H1 (cell line): ENCODE measurements around the gene BTBD18.

Experiments
- CHD2 ChIP-seq: IDR thresholded peaks from 2 replicates; pipeline ENCODE4 v1.6.1; 2012; ENCODE audit warnings: low read length, improper control_type of control experiment
- EP300 ChIP-seq, 2 experiments: IDR thresholded peaks; 1 replicate in 1 of 2; 2 replicates in 1 of 2; pipeline ENCODE4 v1.6.1; 2011 to 2012; ENCODE audit warnings: low read depth in 2 of 2, low read length in 2 of 2, mild to moderate bottlenecking in 2 of 2, borderline replicate concordance in 1 of 2, inconsistent platforms in 1 of 2, moderate library complexity in 1 of 2
- EZH2 ChIP-seq: fragments of 200-600 bp; sonication (generic); IDR thresholded peaks from 2 replicates; pipeline ENCODE4 v1.7.1; 2012; ENCODE audit warnings: low read depth, mild to moderate bottlenecking, moderate library complexity, low read length, inconsistent platforms; ENCODE audit not compliant: severe bottlenecking
- JUND ChIP-seq: IDR thresholded peaks from 2 replicates; pipeline ENCODE4 v1.6.1; 2011; ENCODE audit warnings: mild to moderate bottlenecking, improper control_type of control experiment, low read length
- POLR2A ChIP-seq, 2 experiments: IDR thresholded peaks; 1 replicate in 1 of 2; 2 replicates in 1 of 2; pipeline ENCODE4 v1.6.1; 2011; ENCODE audit warnings: low read depth in 2 of 2, low read length in 2 of 2, mild to moderate bottlenecking in 2 of 2; ENCODE audit errors: control extremely low read depth in 1 of 2
- POLR2AphosphoS5 ChIP-seq: IDR thresholded peaks from 2 replicates; pipeline ENCODE4 v1.6.1; 2011; ENCODE audit warnings: low read depth, low read length
- RAD21 ChIP-seq, 2 experiments: IDR thresholded peaks in 1 of 2; conservative IDR thresholded peaks in 1 of 2; 2 replicates each; pipeline ENCODE4 v1.6.1; 2011; ENCODE audit warnings: low read depth in 2 of 2, low read length in 2 of 2, improper control_type of control experiment in 1 of 2, inconsistent platforms in 1 of 2, mild to moderate bottlenecking in 1 of 2, moderate library complexity in 1 of 2
- SAP30 ChIP-seq: fragments of 300-600 bp; sonication (generic); IDR thresholded peaks from 2 replicates; pipeline ENCODE4 v1.7.1; 2012; ENCODE audit warnings: low read length, moderate library complexity, mild to moderate bottlenecking, inconsistent platforms; ENCODE audit not compliant: insufficient read depth, insufficient replicate concordance
- SP2 ChIP-seq: IDR thresholded peaks from 2 replicates; pipeline ENCODE4 v1.6.1; 2012; ENCODE audit warnings: mild to moderate bottlenecking, low read length, inconsistent platforms
- SP4 ChIP-seq: IDR thresholded peaks from 2 replicates; pipeline ENCODE4 v1.6.1; 2012; ENCODE audit warnings: low read length, inconsistent platforms
- SUZ12 ChIP-seq: fragments of 200-600 bp; sonication (generic); IDR thresholded peaks from 2 replicates; pipeline ENCODE4 v1.6.1; 2012; ENCODE audit warnings: mild to moderate bottlenecking, inconsistent platforms, low read length, moderate library complexity, mixed read lengths
- TF ChIP-seq, protein P1 (sequence below), 3 experiments: IDR thresholded peaks; 1 replicate in 2 of 3; 2 replicates in 1 of 3; pipeline versions ENCODE4 v1.5.1 to v1.6.1; 2011; ENCODE audit warnings: low read length in 3 of 3, mild to moderate bottlenecking in 3 of 3, inconsistent platforms in 2 of 3, low read depth in 1 of 3, moderate library complexity in 1 of 3; ENCODE audit not compliant: insufficient read depth in 1 of 3; ENCODE audit errors: control extremely low read depth in 1 of 3
- TF ChIP-seq, protein P2 (sequence below): IDR thresholded peaks from 2 replicates; pipeline ENCODE4 v1.6.1; 2011; ENCODE audit warnings: low read length, improper control_type of control experiment

DNA sequence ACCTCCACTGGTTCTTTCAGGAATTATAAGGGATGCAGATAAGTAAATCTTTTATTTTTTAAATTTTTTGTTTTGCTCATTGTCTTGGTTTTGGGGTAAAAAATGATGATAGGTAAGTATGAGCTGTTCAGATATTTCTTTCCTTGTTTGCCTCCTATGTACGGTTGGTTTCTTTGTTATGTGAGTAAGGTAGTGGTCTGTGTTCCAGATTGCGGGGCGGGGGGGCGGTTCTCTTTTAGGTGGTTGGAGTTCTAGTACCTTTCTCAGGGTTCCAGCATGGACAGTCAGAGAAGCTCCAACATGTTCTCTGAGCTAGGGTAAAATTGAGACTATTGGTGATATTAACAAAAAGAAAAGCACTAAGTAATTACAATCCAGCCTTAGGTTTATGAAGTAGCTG is 12.4 kb upstream of the BTBD18 start:
- TF ChIP-seq SP4 (no peak), SAP30 (no peak), POLR2AphosphoS5 (no peak), JUND (no peak), EP300 (IDR thresholded peaks at IDR 0.05; ENCODE audit: borderline replicate concordance in 1 of 2, low read depth in 2 of 2, low read length in 2 of 2) (no peak), POLR2A (IDR thresholded peaks at IDR 0.05; ENCODE audit: control extremely low read depth in 1 of 2, low read depth in 2 of 2, low read length in 2 of 2) (no peak), SP2 (no peak), EZH2 (no peak), SUZ12 (no peak), RAD21 (IDR thresholded peaks at IDR 0.05 in 1 of 2, conservative IDR thresholded peaks at IDR 0.05 in 1 of 2; ENCODE audit: low read depth in 2 of 2, low read length in 2 of 2) (no peak), CHD2 (no peak)
- TF ChIP-seq, protein P1, sequence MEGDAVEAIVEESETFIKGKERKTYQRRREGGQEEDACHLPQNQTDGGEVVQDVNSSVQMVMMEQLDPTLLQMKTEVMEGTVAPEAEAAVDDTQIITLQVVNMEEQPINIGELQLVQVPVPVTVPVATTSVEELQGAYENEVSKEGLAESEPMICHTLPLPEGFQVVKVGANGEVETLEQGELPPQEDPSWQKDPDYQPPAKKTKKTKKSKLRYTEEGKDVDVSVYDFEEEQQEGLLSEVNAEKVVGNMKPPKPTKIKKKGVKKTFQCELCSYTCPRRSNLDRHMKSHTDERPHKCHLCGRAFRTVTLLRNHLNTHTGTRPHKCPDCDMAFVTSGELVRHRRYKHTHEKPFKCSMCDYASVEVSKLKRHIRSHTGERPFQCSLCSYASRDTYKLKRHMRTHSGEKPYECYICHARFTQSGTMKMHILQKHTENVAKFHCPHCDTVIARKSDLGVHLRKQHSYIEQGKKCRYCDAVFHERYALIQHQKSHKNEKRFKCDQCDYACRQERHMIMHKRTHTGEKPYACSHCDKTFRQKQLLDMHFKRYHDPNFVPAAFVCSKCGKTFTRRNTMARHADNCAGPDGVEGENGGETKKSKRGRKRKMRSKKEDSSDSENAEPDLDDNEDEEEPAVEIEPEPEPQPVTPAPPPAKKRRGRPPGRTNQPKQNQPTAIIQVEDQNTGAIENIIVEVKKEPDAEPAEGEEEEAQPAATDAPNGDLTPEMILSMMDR (IDR thresholded peaks at IDR 0.05; ENCODE audit: control extremely low read depth in 1 of 3, insufficient read depth in 1 of 3, low read depth in 1 of 3, low read length in 3 of 3): no peak
- TF ChIP-seq, protein P2, sequence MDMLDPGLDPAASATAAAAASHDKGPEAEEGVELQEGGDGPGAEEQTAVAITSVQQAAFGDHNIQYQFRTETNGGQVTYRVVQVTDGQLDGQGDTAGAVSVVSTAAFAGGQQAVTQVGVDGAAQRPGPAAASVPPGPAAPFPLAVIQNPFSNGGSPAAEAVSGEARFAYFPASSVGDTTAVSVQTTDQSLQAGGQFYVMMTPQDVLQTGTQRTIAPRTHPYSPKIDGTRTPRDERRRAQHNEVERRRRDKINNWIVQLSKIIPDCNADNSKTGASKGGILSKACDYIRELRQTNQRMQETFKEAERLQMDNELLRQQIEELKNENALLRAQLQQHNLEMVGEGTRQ: no peak
